MM.1S (cell line): ENCODE results near the gene TMEM235.

Experiments
- DNase-seq: peaks from one replicate; pipeline ENCODE4 v3.0.0-alpha.2; 2015
- H2AFZ ChIP-seq: fragments of 300-600 bp; sonication (generic); 2 replicates; pipeline ENCODE4 v1.6.0; 2016; ENCODE audit warnings: antibody characterized with exemption, low read length
- H3F3A ChIP-seq: fragments of 300-600 bp; sonication (generic); 2 replicates; pipeline ENCODE4 v1.6.1; 2016; ENCODE audit warnings: mild to moderate bottlenecking, antibody characterized with exemption, low read length, moderate library complexity, mixed read lengths; ENCODE audit not compliant: insufficient read depth
- H3K27ac ChIP-seq: fragments of 300-600 bp; sonication (generic); 2 replicates; pipeline ENCODE4 v1.5.1; 2016; ENCODE audit warnings: mild to moderate bottlenecking, low read length
- H3K27me3 ChIP-seq: fragments of 300-600 bp; sonication (generic); replicated peaks from 2 replicates; pipeline ENCODE4 v1.6.0; 2016; ENCODE audit warnings: low read length; ENCODE audit not compliant: insufficient read depth
- H3K36me3 ChIP-seq: fragments of 300-600 bp; sonication (generic); replicated peaks from 2 replicates; pipeline ENCODE4 v1.6.1; 2016; ENCODE audit warnings: mild to moderate bottlenecking, low read length, mixed read lengths; ENCODE audit not compliant: insufficient read depth
- H3K4me1 ChIP-seq: fragments of 300-600 bp; sonication (generic); 2 replicates; pipeline ENCODE4 v1.6.1; 2016; ENCODE audit warnings: low read length, mixed read lengths
- H3K4me2 ChIP-seq: fragments of 300-600 bp; sonication (generic); 2 replicates; pipeline ENCODE4 v1.6.0; 2016; ENCODE audit warnings: low read depth, low read length
- H3K4me3 ChIP-seq: fragments of 300-600 bp; sonication (generic); 2 replicates; pipeline ENCODE4 v1.5.1; 2016; ENCODE audit warnings: low read length, mixed read lengths
- H3K79me2 ChIP-seq: fragments of 300-600 bp; sonication (generic); 2 replicates; pipeline ENCODE4 v1.6.1; 2016; ENCODE audit warnings: mixed run types, low read length, mixed read lengths
- H3K9ac ChIP-seq: fragments of 300-600 bp; sonication (generic); 2 replicates; pipeline ENCODE4 v1.6.1; 2016; ENCODE audit warnings: low read length, mixed read lengths
- H3K9me2 ChIP-seq: fragments of 300-600 bp; sonication (generic); replicated peaks from 2 replicates; pipeline ENCODE4 v1.6.1; 2016; ENCODE audit warnings: mild to moderate bottlenecking, low read length, mixed read lengths; ENCODE audit not compliant: insufficient read depth
- H3K9me3 ChIP-seq: fragments of 300-600 bp; sonication (generic); replicated peaks from 2 replicates; pipeline ENCODE4 v1.6.1; 2016; ENCODE audit warnings: mild to moderate bottlenecking, low read length, mixed read lengths; ENCODE audit not compliant: insufficient read depth
- H4K20me1 ChIP-seq: fragments of 300-600 bp; sonication (generic); 2 replicates; pipeline ENCODE4 v1.6.1; 2016; ENCODE audit warnings: mild to moderate bottlenecking, low read length, moderate library complexity, mixed read lengths; ENCODE audit not compliant: insufficient read depth
- EZH2 ChIP-seq: fragments of 300-600 bp; sonication (generic); optimal IDR thresholded peaks from 2 replicates; pipeline ENCODE3; 2017; ENCODE audit warnings: low read depth, mild to moderate bottlenecking, antibody characterized with exemption, low read length, mixed read lengths
- EZH2phosphoT487 ChIP-seq: fragments of 300-600 bp; sonication (generic); IDR thresholded peaks from 2 replicates; pipeline ENCODE4 v1.6.1; 2018; ENCODE audit warnings: antibody characterized with exemption, low read length
- TF ChIP-seq, protein P1 (sequence below): fragments of 300-600 bp; sonication (generic); IDR thresholded peaks from 2 replicates; pipeline ENCODE4 v1.5.1; 2016; ENCODE audit warnings: antibody characterized with exemption, low read length, mixed read lengths

TMEM235 gene

DNA sequence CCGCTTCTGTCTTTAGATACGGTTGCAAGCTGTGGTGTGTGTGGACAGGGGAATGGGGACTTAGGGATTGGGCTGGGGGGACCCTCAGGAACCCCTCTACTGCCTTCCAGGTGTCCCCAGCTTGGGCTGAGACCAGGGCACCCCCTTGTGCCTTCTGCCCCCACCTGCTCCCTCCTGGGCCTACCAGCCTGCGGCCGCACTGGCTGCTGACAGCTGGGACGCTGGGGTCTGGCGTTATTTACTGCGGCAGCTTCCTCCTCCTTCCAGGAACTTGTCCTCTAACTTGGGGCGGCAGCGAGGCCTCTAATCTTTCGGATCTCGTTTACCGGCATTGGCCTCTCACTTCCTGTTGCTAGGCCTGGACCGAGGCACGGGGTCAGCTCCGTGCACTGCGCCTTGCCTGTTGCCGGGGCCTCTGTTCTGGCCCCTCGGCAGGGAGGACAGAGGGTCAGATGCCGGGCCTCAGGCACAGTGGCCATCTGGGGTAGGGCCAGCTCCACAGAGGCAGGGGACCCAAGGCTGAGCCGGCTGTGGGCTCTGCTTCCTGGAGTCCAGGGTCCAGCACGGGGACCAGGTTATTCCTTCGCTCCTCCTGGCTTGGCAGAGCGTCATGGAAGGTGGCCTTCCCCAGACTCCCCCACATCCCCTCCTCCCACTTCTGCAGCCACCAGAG lies 31.8 kb downstream of the TMEM235 start:
- TF ChIP-seq, protein P1, sequence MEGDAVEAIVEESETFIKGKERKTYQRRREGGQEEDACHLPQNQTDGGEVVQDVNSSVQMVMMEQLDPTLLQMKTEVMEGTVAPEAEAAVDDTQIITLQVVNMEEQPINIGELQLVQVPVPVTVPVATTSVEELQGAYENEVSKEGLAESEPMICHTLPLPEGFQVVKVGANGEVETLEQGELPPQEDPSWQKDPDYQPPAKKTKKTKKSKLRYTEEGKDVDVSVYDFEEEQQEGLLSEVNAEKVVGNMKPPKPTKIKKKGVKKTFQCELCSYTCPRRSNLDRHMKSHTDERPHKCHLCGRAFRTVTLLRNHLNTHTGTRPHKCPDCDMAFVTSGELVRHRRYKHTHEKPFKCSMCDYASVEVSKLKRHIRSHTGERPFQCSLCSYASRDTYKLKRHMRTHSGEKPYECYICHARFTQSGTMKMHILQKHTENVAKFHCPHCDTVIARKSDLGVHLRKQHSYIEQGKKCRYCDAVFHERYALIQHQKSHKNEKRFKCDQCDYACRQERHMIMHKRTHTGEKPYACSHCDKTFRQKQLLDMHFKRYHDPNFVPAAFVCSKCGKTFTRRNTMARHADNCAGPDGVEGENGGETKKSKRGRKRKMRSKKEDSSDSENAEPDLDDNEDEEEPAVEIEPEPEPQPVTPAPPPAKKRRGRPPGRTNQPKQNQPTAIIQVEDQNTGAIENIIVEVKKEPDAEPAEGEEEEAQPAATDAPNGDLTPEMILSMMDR: no peak
- no peak for TF ChIP-seq EZH2phosphoT487
- no peak for TF ChIP-seq EZH2
- H3K27ac ChIP-seq: no peak overlapping the region
- no peaks in the 10 kb centered on the region for H4K20me1 ChIP-seq
- no peak overlapping the region for H2AFZ ChIP-seq
- H3K9ac ChIP-seq: no peak overlapping the region
- no peaks in the 10 kb centered on the region for H3K36me3 ChIP-seq
- no peak overlapping the region for H3K4me2 ChIP-seq
- no peak for DNase-seq
- H3F3A ChIP-seq: peaks cover 2% of the 10 kb centered on the region; the same call in 1 of the 2 replicates
- H3K4me3 ChIP-seq: no peak overlapping the region
- H3K9me3 ChIP-seq: no peaks in the 10 kb centered on the region
- peaks cover 8% of the 10 kb centered on the region for H3K4me1 ChIP-seq
- H3K79me2 ChIP-seq: no peaks in the 10 kb centered on the region
- peaks cover 1% of the 10 kb centered on the region; the same call in 1 of the 2 replicates for H3K27me3 ChIP-seq
- no peaks in the 10 kb centered on the region for H3K9me2 ChIP-seq

DNA sequence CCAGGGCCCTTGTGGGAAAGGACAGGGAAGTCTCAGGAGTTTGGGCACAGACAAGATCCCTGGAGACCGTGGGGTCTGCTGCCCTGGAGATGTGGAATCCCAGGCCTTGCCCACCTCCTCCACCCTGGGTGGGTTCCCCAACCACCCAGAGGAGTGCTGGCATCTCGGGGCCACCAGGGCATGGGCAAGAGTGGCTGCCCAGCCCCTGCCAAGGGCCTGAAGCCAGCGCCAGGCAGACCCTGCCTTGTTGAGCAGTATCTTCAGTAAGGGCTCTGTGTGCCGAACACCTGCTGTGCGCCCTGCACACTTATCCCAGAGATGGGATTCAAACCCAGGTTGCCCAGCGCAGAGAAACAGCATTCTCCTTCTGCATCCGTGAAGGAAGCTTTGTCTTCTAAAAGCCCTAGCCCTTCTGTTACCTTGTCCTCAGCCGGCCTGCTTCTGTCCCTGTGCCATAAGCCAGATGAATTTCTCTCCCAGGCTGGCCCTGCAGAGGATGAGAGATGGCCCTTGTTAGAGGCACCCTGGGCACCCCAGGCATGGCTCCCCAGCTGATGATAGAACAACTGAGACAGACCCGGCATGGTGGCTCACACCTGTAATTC lies 32.4 kb downstream of the TMEM235 start:
- Histone ChIP-seq H3K4me3 (no peak overlapping the region), H3K79me2 (no peaks in the 10 kb centered on the region), H3K4me1 (0 out of 2 replicates have a peak, but pooled peaks cover 3% of the 10 kb centered on the region), H3K27me3 (peaks cover 7% of the 10 kb centered on the region), H3F3A (no peaks in the 10 kb centered on the region), H3K4me2 (no peak overlapping the region), H2AFZ (no peak overlapping the region), H3K9me2 (no peaks in the 10 kb centered on the region), H3K9ac (no peak overlapping the region), H4K20me1 (no peaks in the 10 kb centered on the region), H3K9me3 (no peaks in the 10 kb centered on the region), H3K36me3 (no peaks in the 10 kb centered on the region), H3K27ac (no peak overlapping the region)
- TF ChIP-seq EZH2phosphoT487 (no peak), EZH2 (no peak)
- TF ChIP-seq, protein P1: no peak
- no peak for DNase-seq

DNA sequence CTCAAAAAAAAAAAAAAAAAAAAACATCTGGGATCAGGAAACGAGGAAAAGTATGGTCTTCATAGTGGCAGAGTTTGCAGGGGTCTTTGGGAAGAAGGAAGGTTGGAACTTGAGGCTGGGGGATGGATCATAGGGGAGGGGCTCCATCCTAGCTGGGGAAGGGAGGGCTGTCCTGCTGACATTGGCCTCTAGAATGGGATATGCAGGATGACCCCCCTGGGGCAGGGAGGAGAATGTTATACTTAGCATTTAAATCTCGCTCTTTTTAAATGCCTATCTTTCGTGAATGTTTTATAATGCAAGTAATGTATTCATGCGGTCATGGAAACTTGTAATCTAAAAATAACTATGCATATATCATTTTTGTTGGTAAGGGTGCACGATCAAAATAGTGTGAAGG lies 33.2 kb downstream of the TMEM235 start:
- H3K9me2 ChIP-seq: no peaks in the 10 kb centered on the region
- H3K9ac ChIP-seq: no peak overlapping the region
- TF ChIP-seq, protein P1: no peak
- TF ChIP-seq EZH2 (no peak), EZH2phosphoT487 (no peak)
- H3K79me2 ChIP-seq: no peaks in the 10 kb centered on the region
- H3K27me3 ChIP-seq: peaks cover 13% of the 10 kb centered on the region
- H3K4me1 ChIP-seq: no peaks in the 10 kb centered on the region
- H3K27ac ChIP-seq: no peak overlapping the region
- no peak overlapping the region for H2AFZ ChIP-seq
- H3K4me3 ChIP-seq: no peak overlapping the region
- H3F3A ChIP-seq: no peaks in the 10 kb centered on the region
- no peaks in the 10 kb centered on the region for H3K9me3 ChIP-seq
- no peaks in the 10 kb centered on the region for H4K20me1 ChIP-seq
- no peaks in the 10 kb centered on the region for H3K36me3 ChIP-seq
- no peak for DNase-seq
- H3K4me2 ChIP-seq: no peak overlapping the region
